ENCODE results near the gene GPR150.
A peak's percentile ranks its signal among the peaks of the same experiment; 100 is the strongest.

The GPR150 gene

DNA sequence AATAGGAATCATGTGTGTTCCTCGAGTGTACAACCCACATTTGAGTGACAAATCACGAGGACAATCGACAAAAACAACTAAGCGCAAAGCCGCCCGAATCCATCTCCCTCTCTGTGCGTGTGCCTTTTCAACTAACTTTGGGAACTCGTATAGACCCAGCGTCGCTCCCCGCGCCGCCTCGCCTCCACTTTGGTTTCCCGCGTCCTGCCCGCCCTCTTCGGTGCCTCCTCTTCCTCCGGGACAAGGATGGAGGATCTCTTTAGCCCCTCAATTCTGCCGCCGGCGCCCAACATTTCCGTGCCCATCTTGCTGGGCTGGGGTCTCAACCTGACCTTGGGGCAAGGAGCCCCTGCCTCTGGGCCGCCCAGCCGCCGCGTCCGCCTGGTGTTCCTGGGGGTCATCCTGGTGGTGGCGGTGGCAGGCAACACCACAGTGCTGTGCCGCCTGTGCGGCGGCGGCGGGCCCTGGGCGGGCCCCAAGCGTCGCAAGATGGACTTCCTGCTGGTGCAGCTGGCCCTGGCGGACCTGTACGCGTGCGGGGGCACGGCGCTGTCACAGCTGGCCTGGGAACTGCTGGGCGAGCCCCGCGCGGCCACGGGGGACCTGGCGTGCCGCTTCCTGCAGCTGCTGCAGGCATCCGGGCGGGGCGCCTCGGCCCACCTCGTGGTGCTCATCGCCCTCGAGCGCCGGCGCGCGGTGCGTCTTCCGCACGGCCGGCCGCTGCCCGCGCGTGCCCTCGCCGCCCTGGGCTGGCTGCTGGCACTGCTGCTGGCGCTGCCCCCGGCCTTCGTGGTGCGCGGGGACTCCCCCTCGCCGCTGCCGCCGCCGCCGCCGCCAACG is at the start of gene GPR150:
Gene GPR150, plus strand, starts transcription at position 58 of the 840 bp plus-strand sequence. Its CDS starts 189 bp downstream, at position 247.
- peak in 18 of 56 donors; percentile 6 to 44 (median 31) for DNase-seq

DNA sequence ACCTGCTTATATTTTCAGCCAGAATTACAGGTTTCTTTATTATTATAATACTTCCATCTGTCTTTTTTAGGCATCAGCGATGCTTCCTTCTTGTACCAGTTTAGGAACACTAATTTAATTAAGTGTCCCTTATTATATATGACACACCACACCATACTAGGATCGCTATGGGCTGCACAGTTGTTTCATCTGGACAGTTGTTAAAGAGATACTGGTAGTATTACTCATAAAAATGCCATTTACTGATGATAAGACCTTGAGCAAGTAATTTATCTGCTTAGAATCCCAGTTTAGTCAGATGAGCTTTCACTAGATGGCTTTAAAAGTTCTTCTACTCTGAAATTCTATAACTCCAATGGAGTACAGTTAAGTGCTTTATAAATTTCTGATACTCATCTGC is 47.9 kb upstream of the GPR150 start:
- DNase-seq = no peak

DNA sequence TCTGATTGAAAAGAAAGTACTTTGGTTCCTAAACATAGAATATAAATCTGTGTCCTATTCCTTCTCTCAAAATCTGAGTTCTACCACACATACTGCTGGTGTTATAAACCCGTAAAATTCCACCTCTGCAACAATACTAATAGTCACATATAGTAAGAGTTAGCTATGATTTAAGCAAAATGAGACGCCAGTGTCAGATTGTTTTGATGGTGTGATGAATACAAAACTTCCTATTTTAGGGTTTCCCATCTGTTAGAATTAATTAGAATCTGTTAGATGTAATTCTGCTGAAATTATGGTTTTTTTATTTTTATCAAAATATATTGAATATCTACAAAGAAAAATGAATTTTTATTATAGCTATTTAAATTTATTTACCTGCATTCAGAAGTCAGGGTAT is 38.3 kb upstream of the GPR150 start:
- DNase-seq = no peak

DNA sequence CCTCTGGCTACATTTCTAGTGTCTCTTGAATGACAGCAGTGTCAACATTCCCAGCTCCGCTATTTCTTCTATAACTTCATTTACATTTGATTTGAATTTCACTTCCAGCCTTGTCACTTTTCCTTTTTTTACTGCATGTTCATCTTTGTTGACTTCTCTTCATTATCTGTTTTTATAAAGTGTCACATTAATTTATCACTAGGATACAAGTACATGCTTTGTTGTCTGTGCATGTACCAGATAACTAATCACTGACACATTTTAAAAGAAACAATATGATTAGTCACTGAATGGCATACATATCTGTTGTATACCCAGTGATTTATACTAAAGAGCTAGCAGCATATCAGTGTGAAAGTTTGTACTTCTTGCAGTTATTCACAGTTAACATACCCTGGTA is 35.9 kb upstream of the GPR150 start:
- DNase-seq = no peak

DNA sequence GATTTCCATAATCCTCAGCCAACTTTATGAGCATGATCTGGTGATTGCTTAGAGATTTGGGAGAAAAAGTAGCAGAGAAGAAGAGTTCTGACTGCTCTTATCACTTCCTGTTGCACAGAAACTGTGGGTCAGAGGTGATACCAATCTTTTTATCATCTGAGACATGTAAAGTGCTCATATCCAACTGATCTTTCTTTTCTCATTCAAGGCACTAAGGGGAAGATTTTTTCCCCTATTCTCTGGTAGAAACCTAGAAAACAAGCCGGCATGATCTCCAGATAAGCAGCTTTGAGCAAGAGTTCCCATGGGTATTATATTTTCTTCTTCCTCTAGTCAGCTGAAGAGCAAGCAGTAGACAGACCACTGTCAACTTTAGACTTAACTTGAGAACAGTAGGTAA is 29.0 kb upstream of the GPR150 start:
- no peak for DNase-seq

DNA sequence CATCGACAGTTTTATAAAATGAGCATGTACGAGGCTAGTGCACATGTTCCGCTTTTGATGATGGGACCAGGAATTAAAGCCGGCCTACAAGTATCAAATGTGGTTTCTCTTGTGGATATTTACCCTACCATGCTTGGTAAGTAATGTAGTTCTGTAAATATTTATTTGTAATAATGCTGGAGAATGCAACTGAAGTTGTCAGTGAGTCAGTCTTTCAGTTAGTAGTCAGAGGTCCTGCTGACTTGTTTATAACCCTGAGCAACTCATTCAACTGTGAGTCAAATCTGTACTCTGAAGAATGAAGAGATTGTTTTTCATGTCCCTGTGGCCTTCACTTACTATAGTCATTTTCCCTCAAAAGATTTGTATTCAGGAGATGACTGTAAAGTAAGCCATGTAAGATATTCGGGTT is 28.4 kb upstream of the GPR150 start:
- DNase-seq = no peak

DNA sequence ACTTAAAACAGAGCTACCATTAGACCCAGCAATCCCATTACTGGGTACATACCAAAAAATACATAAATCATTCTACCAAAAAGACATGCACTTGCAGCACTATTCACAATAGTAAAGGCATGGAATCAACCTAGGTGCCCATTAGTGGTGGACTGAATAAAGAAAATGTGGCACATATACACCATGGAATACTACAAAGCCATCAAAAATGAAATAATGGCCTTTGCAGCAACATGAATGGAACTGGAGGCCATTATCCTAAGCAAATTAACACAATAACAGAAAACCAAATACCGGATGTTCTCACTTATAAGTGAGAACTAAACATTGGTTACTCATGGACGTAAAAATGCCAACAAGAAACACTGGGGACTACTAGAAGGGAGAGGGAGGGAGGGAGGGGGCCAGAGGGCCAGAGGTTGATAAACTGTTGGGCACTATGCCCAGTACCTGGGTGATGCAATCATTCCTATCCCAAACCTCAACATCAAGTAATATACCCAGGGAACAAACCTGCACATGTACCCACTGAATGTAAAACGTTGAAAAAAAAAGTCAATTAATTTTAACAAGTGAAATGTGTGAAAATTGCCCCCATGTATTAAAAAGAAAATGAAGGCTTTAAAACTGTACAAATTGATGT is 24.5 kb upstream of the GPR150 start:
- DNase-seq = no peak

DNA sequence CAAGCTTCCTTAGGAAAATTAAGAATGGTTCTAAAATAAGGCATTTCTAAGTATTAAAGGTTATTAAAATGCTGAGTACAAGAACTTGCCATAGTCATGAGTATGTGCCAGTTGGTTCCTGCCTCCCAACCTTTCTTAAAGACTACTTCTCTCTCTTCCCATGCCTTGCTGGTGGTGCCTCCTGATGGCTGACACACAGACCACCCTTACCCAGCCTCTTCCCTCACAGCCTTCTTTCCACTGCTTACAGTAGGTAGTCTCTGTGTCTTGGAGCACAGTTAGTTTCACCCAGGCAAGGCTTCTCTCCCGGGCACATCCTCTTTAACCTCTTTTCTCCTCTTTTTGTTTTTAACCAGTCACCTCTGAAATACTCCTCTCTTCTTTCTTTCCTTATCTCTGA is 20.6 kb upstream of the GPR150 start:
- DNase-seq = no peak

DNA sequence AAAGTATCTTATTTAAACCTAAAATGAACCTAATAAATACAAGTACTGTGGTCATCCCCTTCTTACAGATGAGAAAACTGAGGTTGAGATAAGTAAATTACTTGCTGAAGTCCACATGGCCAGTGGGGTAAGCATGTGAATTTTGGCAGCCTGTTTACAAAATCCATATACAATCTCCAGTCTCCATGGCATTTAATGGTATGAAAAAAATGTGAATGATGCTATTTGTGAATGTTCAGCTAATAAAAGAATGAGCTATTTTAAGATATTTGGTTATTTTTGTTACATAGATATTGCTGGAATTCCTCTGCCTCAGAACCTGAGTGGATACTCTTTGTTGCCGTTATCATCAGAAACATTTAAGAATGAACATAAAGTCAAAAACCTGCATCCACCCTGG is 19.3 kb upstream of the GPR150 start:
- DNase-seq = no peak

DNA sequence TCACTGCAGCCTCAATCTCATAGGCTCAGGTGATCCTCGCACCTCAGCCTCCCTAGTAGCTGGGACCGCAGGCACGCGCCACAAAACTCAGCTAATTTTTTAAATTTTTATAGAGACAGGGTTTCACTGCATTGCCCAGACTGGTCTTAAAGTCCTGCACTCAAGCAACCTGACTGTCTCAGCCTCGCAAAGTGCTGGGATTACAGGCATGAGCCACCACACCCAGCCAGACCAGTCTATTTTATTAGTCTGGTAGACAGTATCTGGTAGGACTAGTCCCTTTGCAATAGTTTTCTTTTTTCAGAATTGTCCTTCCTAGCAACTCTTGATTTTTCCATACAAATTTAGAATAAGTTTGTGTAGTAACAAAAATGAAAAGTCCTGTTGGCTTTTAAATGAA is 14.1 kb upstream of the GPR150 start:
- no peak for DNase-seq

DNA sequence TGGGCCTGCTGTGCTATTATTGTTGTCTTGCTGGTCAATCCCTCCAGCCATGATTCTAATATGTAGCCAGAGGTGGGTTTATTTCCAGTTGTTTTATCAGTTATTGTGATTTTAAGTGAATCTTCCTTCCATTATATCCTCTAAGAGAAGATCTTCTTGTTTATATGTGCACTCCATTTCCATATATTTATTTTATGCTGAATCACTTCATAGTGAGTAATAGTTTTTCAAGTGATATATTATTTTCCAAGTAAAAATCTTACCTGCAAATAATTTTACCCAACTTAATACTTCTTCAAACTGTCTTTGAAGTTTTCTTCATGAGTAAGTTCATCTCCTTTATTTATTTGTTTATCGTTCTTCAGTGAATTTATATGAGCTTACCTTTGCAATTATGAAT is 13.5 kb upstream of the GPR150 start:
- no peak for DNase-seq

DNA sequence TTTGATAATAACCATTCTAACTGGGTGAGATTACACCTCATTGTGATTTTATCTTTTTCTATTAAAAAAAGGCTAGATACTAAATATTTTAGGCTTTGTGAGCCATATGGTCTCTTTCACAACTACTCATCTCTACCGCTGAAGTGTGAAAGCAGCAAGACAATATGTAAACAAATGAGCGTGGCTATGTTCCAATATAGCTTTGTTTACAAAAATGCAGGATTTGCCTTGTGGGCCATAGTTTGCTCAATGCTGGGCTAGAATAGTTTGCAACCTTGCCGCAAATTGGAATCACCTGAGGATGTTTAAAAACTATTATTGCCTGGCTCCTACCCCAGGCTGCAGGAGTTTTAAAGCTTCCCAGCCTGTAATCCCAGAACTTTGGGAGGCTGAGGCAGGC is 10.2 kb upstream of the GPR150 start:
- DNase-seq = no peak

DNA sequence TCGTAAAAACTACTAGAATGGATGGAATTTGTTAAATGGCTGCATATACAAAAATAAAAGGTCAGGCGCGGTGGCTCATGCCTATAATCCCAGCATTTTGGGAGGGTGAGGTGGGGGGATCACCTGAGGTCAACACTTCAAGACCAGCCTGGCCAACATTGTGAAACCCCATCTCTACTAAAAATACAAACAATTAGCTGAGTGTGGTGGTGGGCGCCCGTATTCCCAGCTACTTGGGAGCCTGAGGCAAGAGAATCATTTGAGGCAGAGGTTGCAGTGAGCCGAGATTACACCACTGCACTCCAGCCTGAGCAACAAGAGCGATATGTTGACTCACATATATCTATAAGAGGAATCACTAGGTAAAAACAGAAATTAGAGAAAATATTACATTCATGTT is 9.3 kb upstream of the GPR150 start:
- DNase-seq = no peak

DNA sequence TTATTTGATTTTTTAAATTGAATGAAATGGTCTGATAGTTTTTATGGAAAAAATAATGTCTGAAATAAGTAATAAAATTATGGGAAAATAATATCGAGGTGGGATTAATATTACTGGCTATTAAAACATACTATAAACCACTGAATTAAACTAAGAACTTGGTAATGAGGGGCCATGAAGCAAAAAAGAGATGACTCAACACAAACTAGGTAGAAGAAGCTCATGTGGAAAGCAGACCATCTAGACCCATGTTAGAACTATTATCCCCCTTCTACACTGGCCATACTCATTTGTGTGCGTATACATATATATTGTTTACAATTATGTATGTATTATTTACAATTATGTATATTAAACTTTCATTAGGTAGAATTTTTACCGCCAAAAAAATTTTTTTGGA is 8.5 kb upstream of the GPR150 start:
- DNase-seq = no peak

DNA sequence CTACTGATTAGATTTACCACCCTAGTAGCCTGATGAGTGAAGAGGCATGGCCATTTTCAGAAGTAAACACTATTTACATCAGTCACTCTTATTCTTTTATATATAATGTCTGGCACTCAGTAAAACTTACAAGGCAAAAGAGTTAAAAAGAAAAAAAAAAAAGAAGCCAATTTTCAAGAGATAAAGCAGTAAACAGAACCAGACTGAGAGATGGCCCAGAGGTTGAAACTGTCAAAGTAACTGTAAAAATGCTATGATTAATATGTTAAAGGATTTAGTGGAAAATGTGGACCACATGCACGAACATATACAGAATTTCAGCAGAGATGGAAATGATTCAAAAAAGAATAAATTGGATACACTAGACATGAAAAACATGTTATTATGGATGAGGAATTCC is 6.4 kb upstream of the GPR150 start:
- no peak for DNase-seq

DNA sequence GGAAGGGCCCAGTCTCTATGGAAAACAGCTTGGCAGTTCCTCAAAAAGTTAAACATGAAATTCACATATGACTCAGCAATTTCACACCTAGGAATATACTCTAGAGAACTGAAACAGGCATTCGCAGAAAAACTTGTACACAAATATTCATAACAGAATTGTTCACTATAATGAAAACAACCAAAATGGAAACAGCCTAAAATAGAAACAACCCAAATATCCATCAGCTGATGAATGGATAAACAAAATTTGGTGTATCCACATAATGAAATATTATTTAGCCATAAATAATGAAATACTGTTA is 4.8 kb upstream of the GPR150 start:
- no peak for DNase-seq

DNA sequence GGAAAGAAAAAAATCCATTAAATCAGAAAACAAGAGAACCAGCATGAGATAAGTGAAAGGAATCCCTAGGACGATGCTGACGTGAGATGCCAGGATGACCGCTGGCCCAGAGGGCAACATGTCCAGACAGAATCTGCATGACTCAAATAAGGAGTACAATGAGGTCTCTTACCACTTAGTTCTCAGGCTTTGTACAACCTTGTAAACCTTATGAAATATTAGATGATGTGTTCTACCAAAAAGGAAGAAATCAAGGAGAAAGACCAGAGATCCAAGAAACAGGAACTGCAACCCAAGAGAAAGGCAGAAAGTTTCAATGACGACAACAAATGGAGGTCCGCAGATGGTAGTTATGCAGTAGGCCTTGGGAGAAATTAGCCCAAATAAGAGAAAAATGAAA is 2.8 kb upstream of the GPR150 start:
- no peak for DNase-seq

DNA sequence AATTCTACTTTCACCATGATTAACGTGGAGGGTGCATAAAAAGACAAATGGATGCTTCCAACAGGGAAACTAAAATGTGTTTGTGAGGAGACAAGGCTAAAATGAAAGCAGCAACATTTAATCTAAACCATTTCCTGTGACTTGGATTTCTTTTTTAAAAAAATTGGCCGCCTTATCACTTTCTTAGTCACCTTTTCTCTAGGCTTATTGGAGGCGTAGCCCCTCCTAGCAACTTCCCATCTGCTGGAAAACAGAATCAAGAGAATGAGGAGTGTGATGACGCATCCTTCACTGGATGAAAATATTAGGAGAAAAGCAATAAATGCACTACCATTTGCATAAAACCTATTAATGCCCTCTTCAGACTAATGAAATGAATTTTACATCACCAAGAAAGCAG is 791 bp upstream of the GPR150 start:
- no peak for DNase-seq

DNA sequence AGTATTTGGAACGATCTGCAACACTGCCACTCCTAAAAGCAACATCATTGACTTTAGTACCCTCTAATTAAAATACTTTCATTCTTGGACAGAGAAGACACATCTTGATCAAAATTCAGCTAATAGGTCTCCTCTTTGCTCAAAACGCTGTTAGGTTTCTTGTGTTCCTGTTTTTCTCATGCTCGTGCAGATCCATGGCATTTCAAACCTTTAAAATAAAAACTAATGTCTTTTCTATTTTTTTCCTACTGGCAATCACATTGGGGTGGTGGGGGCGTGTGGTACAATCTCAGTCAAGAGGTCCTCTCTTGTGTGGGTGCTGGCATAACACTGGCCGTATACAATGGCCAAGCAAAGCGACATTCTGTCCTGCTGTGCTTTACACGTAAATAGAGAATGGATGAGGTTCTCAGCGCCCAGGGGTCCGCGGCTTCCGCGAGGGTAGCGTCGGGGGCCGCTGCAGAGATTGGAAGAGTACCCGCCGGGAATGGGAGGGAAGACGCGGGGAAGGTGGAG is 315 bp upstream of the GPR150 start:
- DNase-seq = peak in 2 of 56 donors; percentile 22 to 23

DNA sequence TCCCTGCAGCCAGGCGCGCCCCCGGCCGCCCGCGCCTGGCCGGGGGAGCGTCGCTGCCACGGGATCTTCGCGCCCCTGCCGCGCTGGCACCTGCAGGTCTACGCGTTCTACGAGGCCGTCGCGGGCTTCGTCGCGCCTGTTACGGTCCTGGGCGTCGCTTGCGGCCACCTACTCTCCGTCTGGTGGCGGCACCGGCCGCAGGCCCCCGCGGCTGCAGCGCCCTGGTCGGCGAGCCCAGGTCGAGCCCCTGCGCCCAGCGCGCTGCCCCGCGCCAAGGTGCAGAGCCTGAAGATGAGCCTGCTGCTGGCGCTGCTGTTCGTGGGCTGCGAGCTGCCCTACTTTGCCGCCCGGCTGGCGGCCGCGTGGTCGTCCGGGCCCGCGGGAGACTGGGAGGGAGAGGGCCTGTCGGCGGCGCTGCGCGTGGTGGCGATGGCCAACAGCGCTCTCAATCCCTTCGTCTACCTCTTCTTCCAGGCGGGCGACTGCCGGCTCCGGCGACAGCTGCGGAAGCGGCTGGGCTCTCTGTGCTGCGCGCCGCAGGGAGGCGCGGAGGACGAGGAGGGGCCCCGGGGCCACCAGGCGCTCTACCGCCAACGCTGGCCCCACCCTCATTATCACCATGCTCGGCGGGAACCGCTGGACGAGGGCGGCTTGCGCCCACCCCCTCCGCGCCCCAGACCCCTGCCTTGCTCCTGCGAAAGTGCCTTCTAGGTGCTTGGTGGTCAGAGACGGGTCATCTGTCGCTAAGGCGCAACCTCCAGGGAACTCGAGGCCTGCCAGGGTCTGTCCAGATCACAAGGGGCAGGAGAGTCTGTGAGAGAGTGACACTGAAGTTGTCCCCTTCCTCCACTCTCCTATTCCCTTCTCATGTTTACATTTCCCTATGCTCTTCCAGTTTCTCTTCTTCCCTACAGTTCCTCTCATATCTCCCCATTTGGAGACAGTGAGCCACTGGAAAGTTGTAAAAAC is 1.3 kb downstream of the GPR150 start:
- peak in 13 of 56 donors; percentile 3 to 36 (median 9) for DNase-seq

DNA sequence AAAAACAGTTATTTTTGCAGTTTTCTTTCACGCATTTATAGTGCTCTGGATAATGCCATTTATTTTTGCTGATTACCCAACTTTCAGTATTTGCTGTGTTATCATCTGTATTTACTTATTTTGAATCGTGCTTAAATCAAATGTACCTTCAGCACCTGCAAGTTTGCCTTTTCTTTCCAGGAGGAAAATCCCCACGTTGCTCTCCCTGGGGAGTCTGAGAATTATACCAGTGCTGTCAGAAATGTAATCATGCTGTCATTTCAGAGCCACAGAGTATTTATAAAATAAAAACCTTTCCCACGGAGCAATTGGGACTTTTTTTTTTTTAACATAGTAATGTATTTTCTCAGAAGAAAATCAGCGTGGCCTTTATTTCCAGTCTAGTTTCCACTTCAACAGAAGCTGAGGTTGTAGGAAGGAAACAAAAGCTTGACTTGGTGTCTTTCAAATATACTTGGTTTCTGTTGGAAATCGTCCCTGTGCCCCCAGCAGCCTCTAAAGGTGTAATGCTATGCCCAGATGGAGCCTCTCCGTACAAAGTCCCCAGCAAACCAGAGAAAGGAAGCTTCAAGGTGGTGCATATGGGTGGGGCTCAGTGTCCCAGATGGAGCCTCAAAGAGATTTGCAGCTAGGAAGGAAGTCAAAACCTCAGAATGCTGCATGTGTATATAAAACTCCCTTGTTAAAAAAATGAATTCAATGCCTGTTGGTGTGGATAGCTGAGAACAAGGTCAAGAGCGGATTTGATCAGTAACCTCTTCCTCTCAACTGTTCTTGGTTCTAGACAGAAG is 2.1 kb downstream of the GPR150 start:
- DNase-seq = no peak
